Inferior parietal cortex (tissue), 1 donor: ENCODE measurements around the gene ZNF385A.
"Not testable (repeated sequence)": the region's sequence is repeated elsewhere in the genome, so short reads cannot be mapped to it uniquely, and the experiment has no call there.

Experiments
- DNase-seq: peaks from one replicate; pipeline ENCODE4 v3.0.0-alpha.2; 2016; ENCODE audit errors: extremely low spot score

Gene ZNF385A

GRCh38 chr12:54325442-54326109 lies 59.0 kb downstream of the ZNF385A start:
- DNase-seq = not testable (repeated sequence)

GRCh38 chr12:54324617-54325441 lies 59.7 kb downstream of the ZNF385A start, which contains the start of gene COPZ1:
Gene COPZ1, plus strand, starts transcription at chr12:54325131. Its CDS starts 33 bp downstream, at chr12:54325164.
- peak; percentile 100 for DNase-seq

GRCh38 chr12:54321363-54321762 lies 63.2 kb downstream of the ZNF385A start:
- no peak for DNase-seq
